H9 (cell line): ENCODE data around the gene IRF2BP1. TPM values are rescaled to one million over a fixed set of nuclear protein-coding genes. Genes with fewer than 3 reads are reported as not detected.

Experiments
- DNase-seq: peaks from one replicate; pipeline ENCODE4 v3.0.0-alpha.2; 2017
- H2AFZ ChIP-seq: one replicate; pipeline ENCODE4 v1.6.1; 2013; ENCODE audit warnings: mild to moderate bottlenecking, low read length, control low read depth, moderate library complexity
- H2AK5ac ChIP-seq: 2 replicates; pipeline ENCODE4 v1.6.1; 2013; ENCODE audit warnings: low read length, control low read depth, mixed read lengths; ENCODE audit not compliant: insufficient read length
- H2BK120ac ChIP-seq: one replicate; pipeline ENCODE4 v1.6.1; 2013; ENCODE audit warnings: low read depth, mild to moderate bottlenecking, low read length, control low read depth, inconsistent platforms; ENCODE audit not compliant: poor library complexity, severe bottlenecking
- H2BK12ac ChIP-seq: 2 replicates; pipeline ENCODE4 v1.6.1; 2013; ENCODE audit warnings: low read length, control low read depth, mixed read lengths, low read depth; ENCODE audit not compliant: insufficient read length
- H2BK15ac ChIP-seq: 2 replicates; pipeline ENCODE4 v1.6.1; 2013; ENCODE audit warnings: low read depth, low read length, control low read depth
- H2BK20ac ChIP-seq: one replicate; pipeline ENCODE4 v1.6.1; 2013; ENCODE audit warnings: low read depth, mild to moderate bottlenecking, low read length, control low read depth, inconsistent platforms; ENCODE audit not compliant: poor library complexity, severe bottlenecking
- H2BK5ac ChIP-seq: 2 replicates; pipeline ENCODE4 v1.6.1; 2013; ENCODE audit warnings: low read length, control low read depth, mixed read lengths; ENCODE audit not compliant: insufficient read length
- H3K14ac ChIP-seq: 2 replicates; pipeline ENCODE4 v1.6.1; 2013; ENCODE audit warnings: low read length, control low read depth; ENCODE audit not compliant: insufficient read depth
- H3K18ac ChIP-seq: 2 replicates; pipeline ENCODE4 v1.6.1; 2013; ENCODE audit warnings: low read depth, mild to moderate bottlenecking, mixed read lengths, low read length, control low read depth; ENCODE audit not compliant: insufficient read length
- H3K23ac ChIP-seq: 2 replicates; pipeline ENCODE4 v1.6.1; 2013; ENCODE audit warnings: low read length, control low read depth, mixed read lengths, low read depth; ENCODE audit not compliant: insufficient read length
- H3K23me2 ChIP-seq: 2 replicates; pipeline ENCODE4 v1.6.1; 2013; ENCODE audit warnings: low read depth, mild to moderate bottlenecking, mixed read lengths, low read length, control low read depth; ENCODE audit not compliant: insufficient read length, poor library complexity, severe bottlenecking
- H3K27ac ChIP-seq: 2 replicates; pipeline ENCODE4 v1.5.1; 2013; ENCODE audit warnings: low read length, control low read depth, mixed read lengths, low read depth; ENCODE audit not compliant: insufficient read length
- H3K27me3 ChIP-seq: 2 replicates; pipeline ENCODE4 v1.6.1; 2013; ENCODE audit warnings: low read length, control low read depth, inconsistent platforms; ENCODE audit not compliant: insufficient read depth
- H3K4ac ChIP-seq: 2 replicates; pipeline ENCODE4 v1.6.1; 2013; ENCODE audit warnings: low read depth, mild to moderate bottlenecking, control low read depth, inconsistent platforms, low read length, moderate library complexity
- H3K4me1 ChIP-seq: 2 replicates; pipeline ENCODE4 v1.6.1; 2013; ENCODE audit warnings: low read length, control low read depth, inconsistent platforms; ENCODE audit not compliant: insufficient read depth
- H3K4me2 ChIP-seq: 2 replicates; pipeline ENCODE4 v1.6.1; 2013; ENCODE audit warnings: low read length, control low read depth, mixed read lengths; ENCODE audit not compliant: insufficient read length, insufficient read depth
- H3K56ac ChIP-seq: 2 replicates; pipeline ENCODE4 v1.6.1; 2013; ENCODE audit warnings: low read depth, mild to moderate bottlenecking, mixed read lengths, low read length, control low read depth; ENCODE audit not compliant: insufficient read length
- H3K79me1 ChIP-seq: 2 replicates; pipeline ENCODE4 v1.6.1; 2013; ENCODE audit warnings: low read depth, mild to moderate bottlenecking, moderate library complexity, low read length, control low read depth, inconsistent platforms; ENCODE audit not compliant: insufficient read depth, poor library complexity, severe bottlenecking
- H3K79me2 ChIP-seq: 2 replicates; pipeline ENCODE4 v1.6.1; 2013; ENCODE audit warnings: low read length, control low read depth, inconsistent platforms; ENCODE audit not compliant: insufficient read depth
- H3K9ac ChIP-seq: 2 replicates; pipeline ENCODE4 v1.6.1; 2013; ENCODE audit warnings: low read length, control low read depth, mixed read lengths; ENCODE audit not compliant: insufficient read length; ENCODE audit errors: extremely low read depth
- H3K9me3 ChIP-seq: one replicate; pipeline ENCODE4 v1.6.1; 2013; ENCODE audit warnings: low read depth, low read length, inconsistent platforms; ENCODE audit not compliant: control insufficient read depth
- H3T11ph ChIP-seq: one replicate; pipeline ENCODE4 v1.6.1; 2013; ENCODE audit warnings: mild to moderate bottlenecking, low read length, control low read depth, inconsistent platforms
- H4K20me1 ChIP-seq: one replicate; pipeline ENCODE4 v1.6.1; 2013; ENCODE audit not compliant: control insufficient read depth, insufficient read length, insufficient read depth
- H4K5ac ChIP-seq: 2 replicates; pipeline ENCODE4 v1.6.1; 2013; ENCODE audit warnings: low read depth, mild to moderate bottlenecking, mixed read lengths, low read length, control low read depth; ENCODE audit not compliant: insufficient read length
- H4K8ac ChIP-seq: replicated peaks from 2 replicates; pipeline ENCODE4 v1.6.1; 2013; ENCODE audit warnings: low read length, control low read depth, mixed read lengths, low read depth; ENCODE audit not compliant: insufficient read length
- H4K91ac ChIP-seq: 2 replicates; pipeline ENCODE4 v1.6.1; 2013; ENCODE audit warnings: low read depth, mild to moderate bottlenecking, moderate library complexity, mixed read lengths, low read length, control low read depth; ENCODE audit not compliant: insufficient read length
- H3K27ac Mint-ChIP-seq, 3 experiments: 2 replicates in 2 of 3; 3 replicates in 1 of 3; pipeline ENCODE4 v1.8.0; 2020 to 2021; ENCODE audit warnings: mixed read lengths in 3 of 3, mild to moderate bottlenecking in 1 of 3, moderate library complexity in 1 of 3
- H3K27me3 Mint-ChIP-seq: 2 replicates; pipeline ENCODE4 v1.8.0; 2021; ENCODE audit warnings: low read depth, mild to moderate bottlenecking, moderate library complexity, mixed read lengths
- H3K36me3 Mint-ChIP-seq, 3 experiments: 2 replicates in 2 of 3; 3 replicates in 1 of 3; pipeline ENCODE4 v1.8.0; 2020 to 2021; ENCODE audit warnings: low read depth in 3 of 3, mixed read lengths in 3 of 3; ENCODE audit not compliant: insufficient read depth in 1 of 3
- H3K4me1 Mint-ChIP-seq, 2 experiments: 2 replicates each; pipeline ENCODE4 v1.8.0; 2020; ENCODE audit warnings: mixed read lengths in 2 of 2
- H3K4me3 Mint-ChIP-seq, 2 experiments: 2 replicates in 1 of 2; 3 replicates in 1 of 2; pipeline ENCODE4 v1.8.0; 2020 to 2021; ENCODE audit warnings: mild to moderate bottlenecking in 2 of 2, mixed read lengths in 2 of 2, moderate library complexity in 1 of 2
- H3K9me3 Mint-ChIP-seq, 2 experiments: 2 replicates in 1 of 2; 3 replicates in 1 of 2; pipeline ENCODE4 v1.8.0; 2020; ENCODE audit warnings: mild to moderate bottlenecking in 2 of 2, mixed read lengths in 2 of 2, moderate library complexity in 1 of 2
- WGBS: extraction: QIAGEN DNeasy Blood & Tissue Kit; methylation state at CpG from one replicate; pipeline ENCODE4 v1.1.7; 2013; ENCODE audit warnings: missing lambda C conversion rate, low lambda C conversion rate, mixed read lengths; ENCODE audit not compliant: insufficient read length; ENCODE audit errors: extremely low coverage; 5-methylcytosine and 5-hydroxymethylcytosine counted together
- total RNA-seq: library from RNA; stranded (reverse); gene quantifications from 2 replicates; pipeline ENCODE4 v1.2.1, GENCODE V29; 2021
- TF ChIP-seq, protein P1 (sequence below): fragments of 200-600 bp; sonication (generic); conservative IDR thresholded peaks from 3 replicates; pipeline ENCODE4 v1.8.0; 2021; ENCODE audit warnings: antibody characterized with exemption, mild to moderate bottlenecking

The IRF2BP1 gene
- total RNA-seq, 1 experiment from 2014 or later: 28.2 TPM

DNA sequence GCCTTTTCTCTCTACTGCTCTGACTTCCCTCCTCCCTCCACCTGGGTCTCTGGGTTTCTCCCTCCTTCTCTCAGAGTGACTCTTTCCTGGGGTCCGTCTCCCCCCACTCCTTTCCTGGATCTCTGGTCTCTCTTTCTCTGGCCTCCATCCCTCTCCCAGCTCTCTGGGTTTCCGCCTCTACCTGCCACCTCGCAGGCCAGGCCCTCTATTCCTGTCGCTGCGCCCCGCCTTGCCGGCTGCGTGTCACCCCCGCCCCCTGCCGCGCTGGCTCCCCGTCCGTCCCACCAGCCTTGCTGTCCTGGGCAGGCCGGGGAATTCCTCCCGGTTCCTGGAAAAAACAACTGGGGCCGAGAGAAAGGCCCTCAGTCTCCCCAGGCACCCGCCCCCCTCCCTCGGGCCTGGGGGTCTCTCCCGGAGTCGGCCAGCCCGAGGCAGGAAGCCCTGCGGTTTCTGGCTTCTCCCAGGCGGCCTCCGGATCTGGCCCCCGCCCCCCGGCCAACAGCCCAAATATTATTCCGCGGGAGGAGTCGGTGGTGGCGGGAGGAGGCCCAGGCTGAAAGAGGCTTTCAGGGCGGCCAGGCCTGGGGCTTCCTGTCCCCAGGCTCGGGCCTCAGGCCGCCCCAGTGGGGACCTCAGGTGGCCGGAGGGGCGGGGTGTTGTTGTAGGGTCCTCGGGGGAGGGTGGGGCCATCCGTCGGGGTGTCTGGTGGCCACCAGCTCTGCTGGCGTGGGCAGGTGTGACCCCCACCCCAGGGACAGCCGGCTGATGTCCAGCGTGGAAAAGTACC, 9.3 kb downstream of the IRF2BP1 start:
- Histone ChIP-seq H3K4me1 (peaks cover 2% of the 10 kb centered on the region; the same call in 1 of the 2 replicates), H3K4me2 (peak overlapping the region; percentile 23), H3T11ph (no peak overlapping the region), H3K79me2 (no peaks in the 10 kb centered on the region), H3K23ac (no peak overlapping the region), H3K23me2 (peaks cover 3% of the 10 kb centered on the region), H3K27ac (no peak overlapping the region), H4K91ac (no peak overlapping the region), H3K4ac (no peak overlapping the region), H3K56ac (no peak overlapping the region), H3K9me3 (no peaks in the 10 kb centered on the region), H2BK12ac (no peak overlapping the region), H2AK5ac (no peak overlapping the region), H2BK20ac (no peak overlapping the region), H2BK5ac (no peak overlapping the region), H4K20me1 (peaks cover 3% of the 10 kb centered on the region), H2BK120ac (no peak overlapping the region), H2BK15ac (no peak overlapping the region), H4K8ac (no peak overlapping the region), H3K9ac (no peak overlapping the region), H3K79me1 (no peaks in the 10 kb centered on the region), H3K27me3 (no peaks in the 10 kb centered on the region), H2AFZ (no peak overlapping the region), H3K14ac (0 out of 2 replicates have a peak overlapping the region, but pooled peaks have one; percentile 3), H4K5ac (no peak overlapping the region), H3K18ac (peak overlapping the region; percentile 47)
- WGBS: no CpG with 5 or more reads among the region's 41 CpGs
- Mint-ChIP-seq H3K4me1 (peaks cover 33 to 49% of the 10 kb centered on the region in 2 experiments), H3K27me3 (peaks cover 2% of the 10 kb centered on the region), H3K36me3 (peaks cover 7 to 20% (median 15%) of the 10 kb centered on the region in 3 experiments; a peak in 6 of 7 replicates), H3K4me3 (peak overlapping the region; percentile 62 to 76), H3K27ac (peak overlapping the region in 2 of 3 experiments; percentile 17 to 85; a peak in 4 of 7 replicates), H3K9me3 (no peaks in the 10 kb centered on the region)
- peak; percentile 60 for DNase-seq
- TF ChIP-seq, protein P1, sequence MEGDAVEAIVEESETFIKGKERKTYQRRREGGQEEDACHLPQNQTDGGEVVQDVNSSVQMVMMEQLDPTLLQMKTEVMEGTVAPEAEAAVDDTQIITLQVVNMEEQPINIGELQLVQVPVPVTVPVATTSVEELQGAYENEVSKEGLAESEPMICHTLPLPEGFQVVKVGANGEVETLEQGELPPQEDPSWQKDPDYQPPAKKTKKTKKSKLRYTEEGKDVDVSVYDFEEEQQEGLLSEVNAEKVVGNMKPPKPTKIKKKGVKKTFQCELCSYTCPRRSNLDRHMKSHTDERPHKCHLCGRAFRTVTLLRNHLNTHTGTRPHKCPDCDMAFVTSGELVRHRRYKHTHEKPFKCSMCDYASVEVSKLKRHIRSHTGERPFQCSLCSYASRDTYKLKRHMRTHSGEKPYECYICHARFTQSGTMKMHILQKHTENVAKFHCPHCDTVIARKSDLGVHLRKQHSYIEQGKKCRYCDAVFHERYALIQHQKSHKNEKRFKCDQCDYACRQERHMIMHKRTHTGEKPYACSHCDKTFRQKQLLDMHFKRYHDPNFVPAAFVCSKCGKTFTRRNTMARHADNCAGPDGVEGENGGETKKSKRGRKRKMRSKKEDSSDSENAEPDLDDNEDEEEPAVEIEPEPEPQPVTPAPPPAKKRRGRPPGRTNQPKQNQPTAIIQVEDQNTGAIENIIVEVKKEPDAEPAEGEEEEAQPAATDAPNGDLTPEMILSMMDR: no peak
